GM18861 (cell line): ENCODE data around the gene LRRC63.

Experiments used
- ATAC-seq: cut with Tn5 transposase; IDR thresholded peaks from one replicate; pipeline ENCODE4 v1.9.1; 2021; ENCODE audit not compliant: unreplicated experiment

LRRC63 gene

DNA sequence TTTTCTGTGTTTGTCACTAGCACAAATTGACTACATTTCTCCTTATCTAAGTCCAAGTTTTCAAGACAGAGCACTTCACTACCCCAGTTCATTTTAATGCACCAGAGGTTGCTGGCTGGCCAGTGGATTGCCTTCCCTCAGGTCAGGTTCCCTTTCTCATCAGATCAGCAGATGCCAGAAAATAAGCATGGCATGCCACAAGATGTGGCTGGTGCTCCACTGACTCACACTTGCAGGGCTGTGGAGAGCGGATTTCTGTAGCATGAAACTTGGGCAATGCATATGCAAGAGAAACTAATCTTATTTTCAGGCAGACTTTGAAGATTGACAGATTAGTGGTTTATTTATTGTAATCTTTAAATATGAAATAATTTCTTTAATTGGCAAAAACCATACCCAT lies 95.8 kb downstream of the LRRC63 start:
- ATAC-seq: no peak

DNA sequence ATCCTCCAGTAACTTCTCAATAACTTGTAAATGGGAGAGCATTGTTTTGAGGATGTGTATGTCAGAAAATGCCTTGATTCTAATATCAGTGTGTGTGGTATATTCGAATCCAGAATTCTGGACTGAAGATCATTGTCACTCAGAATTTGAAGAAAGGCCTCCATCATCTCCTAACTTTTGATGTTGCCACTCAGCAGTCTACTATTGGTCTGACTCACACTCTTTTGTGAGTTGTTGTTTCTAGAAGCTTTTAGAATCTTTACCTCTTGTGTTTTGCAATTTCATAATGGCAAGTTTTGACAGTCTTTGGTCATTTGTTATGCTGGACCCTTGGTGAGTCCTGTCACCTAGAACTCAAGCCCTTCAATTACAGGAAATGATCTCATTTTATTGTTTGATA lies 98.3 kb downstream of the LRRC63 start:
- ATAC-seq: no peak

DNA sequence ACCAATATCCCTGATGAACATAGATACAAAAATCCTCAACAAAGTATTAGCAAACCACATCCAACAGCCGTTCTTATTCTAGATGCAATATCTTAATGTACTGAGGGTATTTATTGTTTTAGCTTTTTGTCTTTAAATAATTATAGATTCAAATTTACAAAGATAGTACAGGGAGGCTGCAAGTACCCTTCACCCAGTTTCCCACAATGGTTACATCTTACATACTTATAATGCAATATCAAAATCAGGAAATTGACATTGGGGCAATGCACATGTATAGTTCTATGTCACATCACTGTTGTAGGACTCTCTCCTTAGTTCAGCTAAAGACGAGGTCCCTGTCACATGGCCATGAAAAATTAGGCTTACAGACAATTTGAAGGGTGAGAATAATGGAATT lies 99.5 kb downstream of the LRRC63 start:
- no peak for ATAC-seq

DNA sequence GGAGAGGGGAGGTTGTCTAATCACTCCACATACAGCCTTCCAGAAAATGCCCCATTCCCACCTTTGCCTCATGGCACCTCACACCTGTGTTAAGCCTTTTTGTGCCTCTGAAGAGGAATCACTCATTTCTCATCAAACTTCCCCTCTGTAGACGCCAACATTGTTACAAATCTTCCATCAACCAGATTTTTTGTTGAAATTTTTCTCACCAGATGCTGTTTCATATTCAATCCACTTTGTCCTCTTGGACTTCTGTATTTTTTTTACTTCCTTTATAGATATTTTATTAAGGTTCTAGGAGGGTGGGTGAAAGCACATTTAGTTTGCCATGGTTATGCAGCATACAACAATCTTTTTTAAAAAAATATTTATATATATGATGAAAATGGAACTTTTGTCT lies 101.3 kb downstream of the LRRC63 start:
- no peak for ATAC-seq

DNA sequence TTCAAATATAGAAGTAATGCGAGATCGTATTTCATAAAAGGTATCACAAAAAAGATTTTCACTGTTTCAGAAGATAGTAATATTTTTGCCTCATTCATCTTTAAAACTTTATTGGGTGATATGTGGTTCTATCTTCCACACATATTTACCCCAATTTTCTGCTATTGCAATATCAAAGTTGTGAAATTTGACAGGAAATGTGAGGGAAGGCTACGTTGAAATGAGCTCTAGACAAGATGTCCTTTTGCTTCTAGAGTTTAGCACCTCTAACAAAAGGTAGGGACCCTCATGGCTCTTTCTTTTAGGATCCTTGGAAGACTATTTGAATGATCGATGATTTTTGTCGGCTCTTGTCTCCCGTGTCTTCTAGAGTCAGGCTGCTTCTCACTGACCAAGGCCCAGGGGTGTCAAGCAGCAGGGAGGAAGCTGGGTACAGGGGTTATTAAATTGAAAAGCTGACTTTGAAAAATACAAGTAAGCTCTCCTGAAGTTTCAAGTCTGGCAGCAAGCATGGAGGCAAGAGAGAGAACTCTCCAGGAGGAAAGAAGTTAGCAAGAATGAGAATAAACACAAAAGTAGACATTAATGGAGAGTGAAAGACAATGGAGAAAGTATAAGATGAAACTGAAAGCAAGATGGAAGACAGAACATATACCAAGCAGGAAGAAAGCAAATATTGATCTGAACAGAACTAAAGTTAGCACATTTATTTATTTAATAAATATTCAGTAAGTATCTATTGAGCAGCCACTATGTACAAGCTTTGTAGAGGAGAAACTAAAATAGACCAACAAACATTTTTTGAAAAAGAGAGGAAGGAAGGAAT lies 101.9 kb downstream of the LRRC63 start:
- no peak for ATAC-seq

DNA sequence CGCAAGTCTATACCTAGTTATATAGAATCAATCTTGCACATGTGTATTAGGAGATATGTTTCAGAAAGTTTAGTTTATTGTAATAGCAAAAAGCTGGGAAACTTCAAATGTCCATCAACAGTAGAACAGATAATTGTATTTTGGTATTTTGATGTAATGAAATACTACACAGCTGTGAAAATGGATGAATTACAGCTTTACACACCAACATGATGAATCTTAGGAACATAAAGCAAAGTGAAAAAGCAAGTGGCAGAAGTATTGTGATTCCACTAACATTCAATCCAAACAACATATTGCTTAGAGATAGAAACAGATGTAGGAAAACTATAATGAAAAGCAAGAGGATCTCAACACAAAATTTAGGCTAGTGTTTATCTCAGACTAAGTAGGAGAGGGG lies 102.9 kb downstream of the LRRC63 start:
- ATAC-seq: no peak

DNA sequence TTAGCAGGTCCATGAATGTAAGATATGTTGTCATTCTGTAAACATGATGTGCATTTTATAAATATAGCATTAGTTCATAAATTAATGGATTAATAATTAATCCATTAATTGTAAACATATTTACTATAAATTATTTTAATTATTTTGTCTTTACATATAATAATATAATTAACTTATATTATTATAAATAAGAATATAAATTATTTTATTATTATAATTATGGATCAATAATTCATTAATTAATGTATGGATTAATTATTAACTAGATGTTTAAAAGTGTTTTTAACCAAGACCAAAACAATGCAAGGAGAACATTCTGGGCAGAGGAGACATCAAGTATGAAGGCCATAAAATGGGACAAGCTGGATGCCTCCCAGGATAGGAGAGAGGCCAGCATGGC lies 103.3 kb downstream of the LRRC63 start:
- ATAC-seq: no peak

DNA sequence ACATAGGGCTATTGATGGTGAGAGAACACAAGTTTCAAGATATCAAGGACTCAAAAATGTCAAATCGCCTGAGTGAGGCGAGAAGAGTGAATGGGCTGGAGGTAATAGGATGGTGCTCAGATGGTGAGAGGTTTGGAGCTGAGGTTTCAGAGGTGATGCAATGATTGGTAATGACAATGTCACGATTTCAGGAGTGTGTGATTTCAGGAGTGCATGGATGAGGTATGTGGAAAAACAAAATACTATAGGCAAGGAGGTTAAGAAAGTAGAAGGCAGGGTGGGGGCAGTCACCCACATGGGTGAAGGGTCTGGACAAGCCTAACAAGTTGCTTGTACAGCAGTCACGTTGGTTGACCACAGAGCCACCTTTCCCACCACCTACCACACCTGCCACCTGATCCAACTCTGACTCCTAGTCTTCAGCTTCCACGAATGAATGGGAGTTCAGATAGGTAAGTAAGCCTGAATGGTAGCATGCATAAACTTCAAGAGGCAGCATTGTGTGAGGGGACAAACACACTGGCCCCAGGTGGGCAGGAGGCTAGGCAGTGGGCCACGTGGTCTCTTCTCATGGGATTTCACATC lies 103.9 kb downstream of the LRRC63 start:
- ATAC-seq: no peak

DNA sequence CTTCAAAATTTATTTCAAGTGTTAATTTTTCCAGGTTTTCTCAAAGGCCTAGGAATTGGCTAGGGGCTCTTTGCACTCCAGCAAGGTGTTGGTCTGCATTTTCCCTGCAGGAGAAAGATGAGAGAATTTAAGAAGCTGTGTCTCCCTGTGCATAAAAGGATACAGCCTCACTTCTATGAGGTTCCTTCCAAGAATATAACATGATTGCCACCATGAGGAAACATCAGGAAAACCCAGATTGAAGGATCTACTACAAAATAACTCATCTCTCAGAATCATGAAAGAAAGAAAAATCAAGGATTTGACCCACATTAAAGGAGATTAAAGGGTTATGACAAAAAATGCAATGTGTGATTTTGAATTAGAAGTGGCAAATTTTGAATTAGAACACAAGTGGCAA lies 105.4 kb downstream of the LRRC63 start:
- ATAC-seq: no peak

DNA sequence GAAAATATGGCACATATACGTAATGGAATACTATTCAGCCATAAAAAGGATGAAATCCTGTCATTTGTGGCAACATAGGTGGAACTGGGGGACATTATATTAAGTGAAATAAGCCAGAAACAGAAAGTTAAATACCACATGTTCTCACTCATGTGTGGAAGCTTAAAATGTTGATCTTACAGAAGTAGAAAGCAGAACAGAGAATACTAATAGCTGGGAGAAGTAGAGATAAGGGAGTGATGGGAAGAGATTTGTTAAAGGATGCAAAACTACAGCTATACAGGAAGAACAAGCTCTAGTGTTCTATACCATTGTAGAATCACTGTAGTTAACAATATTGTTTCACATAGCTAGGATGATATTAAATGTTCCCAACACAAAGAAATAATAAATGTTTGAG lies 107.3 kb downstream of the LRRC63 start:
- ATAC-seq: no peak

DNA sequence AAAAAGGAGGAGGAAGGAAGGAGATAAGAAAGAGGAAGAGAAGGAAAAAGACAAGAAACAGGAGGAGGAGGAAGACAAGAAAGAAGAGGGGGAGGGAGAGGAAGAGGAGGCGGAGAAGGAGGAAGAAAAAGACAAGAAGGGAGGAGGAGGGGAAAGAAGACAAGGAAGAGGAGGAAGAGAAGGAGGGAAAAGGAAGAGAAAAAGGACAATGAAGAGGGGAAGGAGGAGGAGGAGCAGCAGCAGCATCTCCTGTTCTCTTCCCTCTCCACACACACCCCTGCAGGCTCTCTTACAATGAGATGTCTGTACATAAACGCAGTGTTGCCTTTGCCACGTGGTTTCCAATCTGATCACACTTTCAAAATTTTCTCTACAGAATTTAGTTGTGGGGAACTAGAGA lies 108.7 kb downstream of the LRRC63 start:
- no peak for ATAC-seq

DNA sequence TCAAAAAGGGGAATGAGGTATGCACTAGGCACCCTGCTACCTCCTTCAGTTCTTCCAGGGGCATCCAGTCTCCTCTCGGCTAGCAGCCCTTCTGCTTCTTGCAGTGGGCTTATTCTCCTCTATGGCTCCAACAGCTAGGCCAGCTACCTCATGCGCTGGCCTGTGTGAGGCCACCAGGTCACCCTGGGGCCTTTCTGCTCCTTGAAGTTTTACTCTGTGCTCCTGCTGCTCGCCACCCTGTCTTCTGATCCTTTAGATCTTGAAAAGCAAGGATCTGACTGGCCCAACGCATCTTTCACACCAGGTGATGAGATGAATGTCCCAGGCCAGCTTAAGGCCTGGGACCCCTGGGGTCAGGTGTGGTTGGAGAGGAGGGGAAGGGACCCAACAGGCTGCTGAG lies 109.1 kb downstream of the LRRC63 start:
- no peak for ATAC-seq

DNA sequence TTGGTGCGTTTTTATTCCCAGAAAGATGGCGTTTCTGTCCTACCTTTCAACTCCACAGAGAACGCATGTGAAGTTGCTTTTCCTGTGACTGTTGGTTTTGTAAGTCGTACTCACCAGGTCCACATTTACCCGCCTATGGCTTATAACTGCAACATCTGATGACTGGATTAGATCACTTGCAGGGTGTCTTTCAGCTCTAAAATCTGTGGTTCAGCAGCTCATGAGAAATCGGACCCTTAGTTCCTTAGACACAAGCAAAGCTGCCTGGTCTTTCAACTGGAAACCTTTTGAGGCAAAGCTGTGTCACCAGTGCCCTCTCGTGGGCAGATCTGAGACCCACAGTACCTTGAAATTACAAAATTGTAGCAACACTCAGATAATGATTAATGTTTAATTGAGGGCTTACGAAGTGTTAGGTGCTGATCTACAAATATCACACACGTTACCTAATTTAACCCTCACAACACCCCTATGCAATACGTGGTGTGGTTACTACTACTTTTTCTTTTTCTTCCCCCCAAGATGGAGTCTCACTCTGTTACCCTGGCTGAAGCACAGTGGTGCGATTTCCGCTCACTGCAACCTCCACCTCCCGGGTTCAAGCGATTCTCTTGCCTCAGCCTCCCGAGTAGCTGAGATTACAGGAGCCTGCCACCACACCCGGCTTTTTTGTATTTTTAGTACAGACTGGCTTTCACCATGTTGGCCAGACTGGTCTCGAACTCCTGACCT lies 109.9 kb downstream of the LRRC63 start:
- ATAC-seq: no peak

DNA sequence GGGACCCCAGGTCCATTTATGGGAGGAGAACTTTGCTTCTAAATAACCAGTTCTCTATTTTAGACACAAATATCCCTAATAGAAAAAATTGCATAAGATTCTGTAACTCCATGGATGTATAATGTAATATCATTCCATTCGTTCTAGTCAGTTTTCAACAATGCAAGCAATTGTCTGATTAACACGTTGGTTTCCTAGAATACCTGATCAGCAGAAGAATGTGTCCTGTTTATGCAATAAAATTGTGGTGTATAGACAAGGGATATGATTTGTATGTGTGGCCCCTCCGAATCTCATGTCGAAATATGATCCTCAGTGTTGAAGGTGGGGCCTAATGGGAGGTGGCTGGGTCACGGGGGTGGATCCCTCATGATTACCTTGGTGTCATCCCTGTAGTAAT lies 113.2 kb downstream of the LRRC63 start:
- ATAC-seq: no peak
